GM23338 (cell line): Measurements from ENCODE around the gene SIRT2.
A peak's percentile ranks its signal among the peaks of the same experiment; 100 is the strongest.

ENCODE experiments used
- CREB1 ChIP-seq: fragments of 250-450 bp; sonication (Bioruptor Pico); IDR thresholded peaks from 2 replicates; pipeline ENCODE4 v1.5.0; 2020; ENCODE audit warnings: low read depth, mild to moderate bottlenecking, moderate library complexity
- EZH2 ChIP-seq: fragments of 200-600 bp; sonication (generic); IDR thresholded peaks from one replicate; pipeline ENCODE4 v1.8.0; 2017; ENCODE audit warnings: antibody characterized with exemption, mild to moderate bottlenecking, low read depth; ENCODE audit not compliant: unreplicated experiment
- EZH2phosphoT487 ChIP-seq: fragments of 200-600 bp; sonication (generic); IDR thresholded peaks from one replicate; pipeline ENCODE4 v1.8.1; 2018; ENCODE audit warnings: antibody characterized with exemption; ENCODE audit not compliant: unreplicated experiment
- JUNB ChIP-seq: IDR thresholded peaks from one replicate; pipeline ENCODE4 v1.6.1; 2016; ENCODE audit warnings: antibody characterized with exemption; ENCODE audit not compliant: unreplicated experiment
- NANOG ChIP-seq: IDR thresholded peaks from 2 replicates; pipeline ENCODE4 v1.6.1; 2016; ENCODE audit warnings: antibody characterized with exemption, borderline replicate concordance
- POLR2AphosphoS5 ChIP-seq: IDR thresholded peaks from 2 replicates; pipeline ENCODE4 v1.6.1; 2016; ENCODE audit warnings: antibody characterized with exemption, low read depth
- ZNF114 ChIP-seq: fragments of 250-450 bp; sonication (Bioruptor Pico); IDR thresholded peaks from 2 replicates; pipeline ENCODE4 v1.5.0; 2020; ENCODE audit warnings: mild to moderate bottlenecking, moderate library complexity
- ZNF331 ChIP-seq: fragments of 250-450 bp; sonication (Bioruptor Pico); IDR thresholded peaks from 2 replicates; pipeline ENCODE4 v1.5.0; 2020; ENCODE audit warnings: low read depth, mild to moderate bottlenecking, moderate library complexity
- TF ChIP-seq, protein P1 (sequence below), 2 experiments: fragments of 200-600 bp in 1 of 2; sonication (generic) in 1 of 2; conservative IDR thresholded peaks; 2 replicates each; pipeline versions ENCODE4 v1.5.1 to v1.6.1; 2016 to 2017; ENCODE audit warnings: antibody characterized with exemption in 2 of 2, low read depth in 2 of 2, mild to moderate bottlenecking in 2 of 2, moderate library complexity in 1 of 2
- TF ChIP-seq, protein P2 (sequence below): IDR thresholded peaks from one replicate; pipeline ENCODE4 v1.6.1; 2018; ENCODE audit warnings: antibody characterized with exemption; ENCODE audit not compliant: unreplicated experiment
- TF ChIP-seq, protein P3 (sequence below): IDR thresholded peaks from 2 replicates; pipeline ENCODE4 v1.6.1; 2016; ENCODE audit warnings: antibody characterized with exemption

DNA sequence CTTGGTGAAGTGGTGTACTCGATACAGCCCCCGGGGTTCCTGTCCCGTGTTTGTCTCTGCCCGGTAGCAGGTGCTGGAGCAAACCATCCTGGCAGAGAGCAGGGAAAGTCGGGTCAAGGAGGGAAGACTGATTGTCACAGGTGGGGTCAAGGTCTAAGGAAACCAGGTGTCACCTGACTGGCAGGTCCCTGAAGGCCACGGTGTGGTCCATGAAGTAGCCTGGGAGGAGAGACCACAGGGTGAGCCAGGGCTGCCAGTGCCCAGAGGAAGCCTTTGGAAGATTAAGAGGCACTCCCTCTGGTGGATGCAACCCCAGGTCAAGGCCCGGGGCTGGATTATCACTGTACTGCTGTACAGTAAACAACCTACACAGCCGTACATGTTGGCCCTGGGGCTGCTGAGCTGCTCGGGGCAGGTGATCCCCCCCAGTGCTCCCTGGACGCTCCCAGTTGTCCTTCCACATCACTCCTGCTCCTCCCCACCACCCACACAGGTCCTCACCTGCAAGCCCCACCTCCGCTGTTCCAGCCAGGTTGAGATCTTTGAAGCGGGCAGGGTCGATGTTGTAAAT lies 18.6 kb upstream of the SIRT2 start:
- TF ChIP-seq, protein P1, sequence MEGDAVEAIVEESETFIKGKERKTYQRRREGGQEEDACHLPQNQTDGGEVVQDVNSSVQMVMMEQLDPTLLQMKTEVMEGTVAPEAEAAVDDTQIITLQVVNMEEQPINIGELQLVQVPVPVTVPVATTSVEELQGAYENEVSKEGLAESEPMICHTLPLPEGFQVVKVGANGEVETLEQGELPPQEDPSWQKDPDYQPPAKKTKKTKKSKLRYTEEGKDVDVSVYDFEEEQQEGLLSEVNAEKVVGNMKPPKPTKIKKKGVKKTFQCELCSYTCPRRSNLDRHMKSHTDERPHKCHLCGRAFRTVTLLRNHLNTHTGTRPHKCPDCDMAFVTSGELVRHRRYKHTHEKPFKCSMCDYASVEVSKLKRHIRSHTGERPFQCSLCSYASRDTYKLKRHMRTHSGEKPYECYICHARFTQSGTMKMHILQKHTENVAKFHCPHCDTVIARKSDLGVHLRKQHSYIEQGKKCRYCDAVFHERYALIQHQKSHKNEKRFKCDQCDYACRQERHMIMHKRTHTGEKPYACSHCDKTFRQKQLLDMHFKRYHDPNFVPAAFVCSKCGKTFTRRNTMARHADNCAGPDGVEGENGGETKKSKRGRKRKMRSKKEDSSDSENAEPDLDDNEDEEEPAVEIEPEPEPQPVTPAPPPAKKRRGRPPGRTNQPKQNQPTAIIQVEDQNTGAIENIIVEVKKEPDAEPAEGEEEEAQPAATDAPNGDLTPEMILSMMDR (conservative IDR thresholded peaks at IDR 0.05; ENCODE audit: low read depth in 2 of 2) = peak in 1 of 2 experiments; percentile 20; a peak in 2 of 4 replicates
- TF ChIP-seq, protein P2, sequence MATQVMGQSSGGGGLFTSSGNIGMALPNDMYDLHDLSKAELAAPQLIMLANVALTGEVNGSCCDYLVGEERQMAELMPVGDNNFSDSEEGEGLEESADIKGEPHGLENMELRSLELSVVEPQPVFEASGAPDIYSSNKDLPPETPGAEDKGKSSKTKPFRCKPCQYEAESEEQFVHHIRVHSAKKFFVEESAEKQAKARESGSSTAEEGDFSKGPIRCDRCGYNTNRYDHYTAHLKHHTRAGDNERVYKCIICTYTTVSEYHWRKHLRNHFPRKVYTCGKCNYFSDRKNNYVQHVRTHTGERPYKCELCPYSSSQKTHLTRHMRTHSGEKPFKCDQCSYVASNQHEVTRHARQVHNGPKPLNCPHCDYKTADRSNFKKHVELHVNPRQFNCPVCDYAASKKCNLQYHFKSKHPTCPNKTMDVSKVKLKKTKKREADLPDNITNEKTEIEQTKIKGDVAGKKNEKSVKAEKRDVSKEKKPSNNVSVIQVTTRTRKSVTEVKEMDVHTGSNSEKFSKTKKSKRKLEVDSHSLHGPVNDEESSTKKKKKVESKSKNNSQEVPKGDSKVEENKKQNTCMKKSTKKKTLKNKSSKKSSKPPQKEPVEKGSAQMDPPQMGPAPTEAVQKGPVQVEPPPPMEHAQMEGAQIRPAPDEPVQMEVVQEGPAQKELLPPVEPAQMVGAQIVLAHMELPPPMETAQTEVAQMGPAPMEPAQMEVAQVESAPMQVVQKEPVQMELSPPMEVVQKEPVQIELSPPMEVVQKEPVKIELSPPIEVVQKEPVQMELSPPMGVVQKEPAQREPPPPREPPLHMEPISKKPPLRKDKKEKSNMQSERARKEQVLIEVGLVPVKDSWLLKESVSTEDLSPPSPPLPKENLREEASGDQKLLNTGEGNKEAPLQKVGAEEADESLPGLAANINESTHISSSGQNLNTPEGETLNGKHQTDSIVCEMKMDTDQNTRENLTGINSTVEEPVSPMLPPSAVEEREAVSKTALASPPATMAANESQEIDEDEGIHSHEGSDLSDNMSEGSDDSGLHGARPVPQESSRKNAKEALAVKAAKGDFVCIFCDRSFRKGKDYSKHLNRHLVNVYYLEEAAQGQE = no peak
- TF ChIP-seq EZH2 = no peak
- no peak for TF ChIP-seq CREB1
- TF ChIP-seq POLR2AphosphoS5 = no peak
- no peak for TF ChIP-seq EZH2phosphoT487
- no peak for TF ChIP-seq NANOG
- no peak for TF ChIP-seq JUNB
- TF ChIP-seq ZNF114 = no peak
- TF ChIP-seq, protein P3, sequence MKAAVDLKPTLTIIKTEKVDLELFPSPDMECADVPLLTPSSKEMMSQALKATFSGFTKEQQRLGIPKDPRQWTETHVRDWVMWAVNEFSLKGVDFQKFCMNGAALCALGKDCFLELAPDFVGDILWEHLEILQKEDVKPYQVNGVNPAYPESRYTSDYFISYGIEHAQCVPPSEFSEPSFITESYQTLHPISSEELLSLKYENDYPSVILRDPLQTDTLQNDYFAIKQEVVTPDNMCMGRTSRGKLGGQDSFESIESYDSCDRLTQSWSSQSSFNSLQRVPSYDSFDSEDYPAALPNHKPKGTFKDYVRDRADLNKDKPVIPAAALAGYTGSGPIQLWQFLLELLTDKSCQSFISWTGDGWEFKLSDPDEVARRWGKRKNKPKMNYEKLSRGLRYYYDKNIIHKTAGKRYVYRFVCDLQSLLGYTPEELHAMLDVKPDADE = no peak
- TF ChIP-seq ZNF331 (CRISPR knock-in tag) = no peak
